Measurements from ENCODE around the gene COBL.

- TF ChIP-seq MYC (IDR thresholded peaks at IDR 0.05; ENCODE audit: low read depth, low read length) (no peak), EZH2 (IDR thresholded peaks at IDR 0.05; ENCODE audit: borderline replicate concordance, low read depth, low read length, severe bottlenecking) (no peak), GATA2 (IDR thresholded peaks at IDR 0.05; ENCODE audit: insufficient read depth, insufficient read length, low read depth, low read length) (no peak), POLR2AphosphoS5 (IDR thresholded peaks at IDR 0.05; ENCODE audit: insufficient read depth, low read depth, low read length) (no peak), POLR2A (IDR thresholded peaks at IDR 0.05; ENCODE audit: low read depth, low read length) (no peak)
- TF ChIP-seq, protein P1, sequence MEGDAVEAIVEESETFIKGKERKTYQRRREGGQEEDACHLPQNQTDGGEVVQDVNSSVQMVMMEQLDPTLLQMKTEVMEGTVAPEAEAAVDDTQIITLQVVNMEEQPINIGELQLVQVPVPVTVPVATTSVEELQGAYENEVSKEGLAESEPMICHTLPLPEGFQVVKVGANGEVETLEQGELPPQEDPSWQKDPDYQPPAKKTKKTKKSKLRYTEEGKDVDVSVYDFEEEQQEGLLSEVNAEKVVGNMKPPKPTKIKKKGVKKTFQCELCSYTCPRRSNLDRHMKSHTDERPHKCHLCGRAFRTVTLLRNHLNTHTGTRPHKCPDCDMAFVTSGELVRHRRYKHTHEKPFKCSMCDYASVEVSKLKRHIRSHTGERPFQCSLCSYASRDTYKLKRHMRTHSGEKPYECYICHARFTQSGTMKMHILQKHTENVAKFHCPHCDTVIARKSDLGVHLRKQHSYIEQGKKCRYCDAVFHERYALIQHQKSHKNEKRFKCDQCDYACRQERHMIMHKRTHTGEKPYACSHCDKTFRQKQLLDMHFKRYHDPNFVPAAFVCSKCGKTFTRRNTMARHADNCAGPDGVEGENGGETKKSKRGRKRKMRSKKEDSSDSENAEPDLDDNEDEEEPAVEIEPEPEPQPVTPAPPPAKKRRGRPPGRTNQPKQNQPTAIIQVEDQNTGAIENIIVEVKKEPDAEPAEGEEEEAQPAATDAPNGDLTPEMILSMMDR (IDR thresholded peaks at IDR 0.05; ENCODE audit: extremely low read depth in 1 of 2, insufficient read depth in 1 of 2, low read depth in 1 of 2, low read length in 2 of 2), result no peak
Measured at GRCh38 chr7:51033727-51034520, 282.7 kb downstream of the COBL start.
